Activated CD4-positive, alpha-beta memory T cell treated with anti-CD3 and anti-CD28 coated beads for 36 hours (primary cell): ENCODE data around the gene KNDC1. TPM values are rescaled to one million over a fixed set of nuclear protein-coding genes. Genes with fewer than 3 reads are reported as not detected.

ENCODE experiments used
- CTCF ChIA-PET: fragments of 350-600 bp; sonication (Branson Sonifier 250); formaldehyde crosslinking; loops from one replicate; lab custom pipeline; 2021; ENCODE audit warnings: antibody characterized with exemption, inconsistent platforms; lab: Charles Lee
- POLR2A ChIA-PET: fragments of 350-600 bp; sonication (Branson Sonifier 250); formaldehyde crosslinking; loops from one replicate; lab custom pipeline; 2021; ENCODE audit warnings: antibody characterized with exemption; lab: Charles Lee
- DNase-seq: peaks from one replicate; pipeline ENCODE4 v3.0.0-alpha.2; 2020
- H3K27ac Mint-ChIP-seq: one replicate; pipeline ENCODE4 v1.8.0; 2021; ENCODE audit warnings: mixed read lengths
- H3K27me3 Mint-ChIP-seq: one replicate; pipeline ENCODE4 v1.8.0; 2021; ENCODE audit warnings: mixed read lengths
- H3K36me3 Mint-ChIP-seq: one replicate; pipeline ENCODE4 v1.8.0; 2021; ENCODE audit warnings: mixed read lengths
- H3K4me1 Mint-ChIP-seq: one replicate; pipeline ENCODE4 v1.8.0; 2021; ENCODE audit warnings: low read depth, mixed read lengths
- H3K4me3 Mint-ChIP-seq: one replicate; pipeline ENCODE4 v1.8.0; 2021; ENCODE audit warnings: mild to moderate bottlenecking, mixed read lengths
- H3K9me3 Mint-ChIP-seq: one replicate; pipeline ENCODE4 v1.8.0; 2021; ENCODE audit warnings: mixed read lengths
- intact Hi-C: fragments of 100-400 bp; cut with micrococcal nuclease; formaldehyde crosslinking; loops from one replicate; pipeline ENCODE4 v1.15.1; 2023
- total RNA-seq, 2 experiments: library from RNA; stranded (reverse); gene quantifications; one replicate each; pipeline ENCODE4 v1.2.3, GENCODE V29; 2021

The KNDC1 gene
- total RNA-seq, 2 experiments from 2014 or later = 0.17 to 0.70 TPM

- ChIA-PET POLR2A (no interaction called here), CTCF (no interaction called here)
- no peak for DNase-seq
- no peaks in the 10 kb centered on the region for H3K27me3 Mint-ChIP-seq
- no peaks in the 10 kb centered on the region for H3K9me3 Mint-ChIP-seq
- intact Hi-C loops = no loop called here
- H3K4me1 Mint-ChIP-seq = no peaks in the 10 kb centered on the region
- no peak overlapping the region for H3K27ac Mint-ChIP-seq
- H3K4me3 Mint-ChIP-seq = no peak overlapping the region
- no peaks in the 10 kb centered on the region for H3K36me3 Mint-ChIP-seq
Observed at GRCh38 chr10:133187091-133187905, 27.3 kb downstream of the KNDC1 start.

GRCh38 chr10:133187906-133188681 lies 28.1 kb downstream of the KNDC1 start:
- no peak for DNase-seq
- H3K27ac Mint-ChIP-seq = no peak overlapping the region
- ChIA-PET POLR2A (no interaction called here), CTCF (no interaction called here)
- intact Hi-C loops = no loop called here
- no peaks in the 10 kb centered on the region for H3K9me3 Mint-ChIP-seq
- no peaks in the 10 kb centered on the region for H3K27me3 Mint-ChIP-seq
- no peaks in the 10 kb centered on the region for H3K36me3 Mint-ChIP-seq
- no peak overlapping the region for H3K4me3 Mint-ChIP-seq
- H3K4me1 Mint-ChIP-seq = no peaks in the 10 kb centered on the region

- intact Hi-C loops = no loop called here
- Mint-ChIP-seq H3K36me3 (no peaks in the 10 kb centered on the region), H3K4me3 (no peak overlapping the region), H3K9me3 (peaks cover 4% of the 10 kb centered on the region), H3K4me1 (no peaks in the 10 kb centered on the region), H3K27ac (no peak overlapping the region), H3K27me3 (no peaks in the 10 kb centered on the region)
- no peak for DNase-seq
- ChIA-PET CTCF (no interaction called here), POLR2A (no interaction called here)
Observed at GRCh38 chr10:133189256-133189655, 29.2 kb downstream of the KNDC1 start.

- no peaks in the 10 kb centered on the region for H3K4me1 Mint-ChIP-seq
- no peak for DNase-seq
- CTCF ChIA-PET = no interaction called here
- H3K27ac Mint-ChIP-seq = no peak overlapping the region
- no peaks in the 10 kb centered on the region for H3K27me3 Mint-ChIP-seq
- H3K36me3 Mint-ChIP-seq = no peaks in the 10 kb centered on the region
- H3K4me3 Mint-ChIP-seq = no peak overlapping the region
- POLR2A ChIA-PET = no interaction called here
- peaks cover 4% of the 10 kb centered on the region for H3K9me3 Mint-ChIP-seq
- intact Hi-C loops = no loop called here
Observed at GRCh38 chr10:133189726-133190125, 29.7 kb downstream of the KNDC1 start.

GRCh38 chr10:133190225-133190624 lies 30.2 kb downstream of the KNDC1 start:
- no peak for DNase-seq
- H3K9me3 Mint-ChIP-seq = peaks cover 4% of the 10 kb centered on the region
- ChIA-PET CTCF (no interaction called here), POLR2A (no interaction called here)
- intact Hi-C loops = no loop called here
- no peak overlapping the region for H3K27ac Mint-ChIP-seq
- no peak overlapping the region for H3K4me3 Mint-ChIP-seq
- H3K27me3 Mint-ChIP-seq = no peaks in the 10 kb centered on the region
- no peaks in the 10 kb centered on the region for H3K4me1 Mint-ChIP-seq
- no peaks in the 10 kb centered on the region for H3K36me3 Mint-ChIP-seq

- Mint-ChIP-seq H3K27ac (no peak overlapping the region), H3K4me1 (no peaks in the 10 kb centered on the region), H3K4me3 (no peak overlapping the region), H3K36me3 (no peaks in the 10 kb centered on the region), H3K27me3 (no peaks in the 10 kb centered on the region), H3K9me3 (peaks cover 4% of the 10 kb centered on the region)
- ChIA-PET POLR2A (no interaction called here), CTCF (no interaction called here)
- intact Hi-C loops = no loop called here
- DNase-seq = no peak
Observed at GRCh38 chr10:133191651-133192050, 31.6 kb downstream of the KNDC1 start.

GRCh38 chr10:133194151-133194550 lies 34.1 kb downstream of the KNDC1 start:
- POLR2A ChIA-PET = no interaction called here
- Mint-ChIP-seq H3K4me3 (no peak overlapping the region), H3K27ac (no peak overlapping the region), H3K36me3 (no peaks in the 10 kb centered on the region), H3K9me3 (peaks cover 4% of the 10 kb centered on the region), H3K4me1 (no peaks in the 10 kb centered on the region), H3K27me3 (no peaks in the 10 kb centered on the region)
- intact Hi-C loops = no loop called here
- CTCF ChIA-PET = no interaction called here
- no peak for DNase-seq

- Mint-ChIP-seq H3K27me3 (no peaks in the 10 kb centered on the region), H3K36me3 (no peaks in the 10 kb centered on the region), H3K9me3 (peaks cover 4% of the 10 kb centered on the region), H3K4me1 (no peaks in the 10 kb centered on the region), H3K27ac (no peak overlapping the region), H3K4me3 (no peak overlapping the region)
- intact Hi-C loops = no loop called here
- DNase-seq = no peak
- CTCF ChIA-PET = no interaction called here
- POLR2A ChIA-PET = no interaction called here
Observed at GRCh38 chr10:133195096-133195495, 35.1 kb downstream of the KNDC1 start.

- Mint-ChIP-seq H3K9me3 (peaks cover 4% of the 10 kb centered on the region), H3K4me3 (no peak overlapping the region), H3K4me1 (no peaks in the 10 kb centered on the region), H3K36me3 (no peaks in the 10 kb centered on the region), H3K27me3 (no peaks in the 10 kb centered on the region), H3K27ac (no peak overlapping the region)
- CTCF ChIA-PET = no interaction called here
- intact Hi-C loops = no loop called here
- DNase-seq = no peak
- POLR2A ChIA-PET = no interaction called here
Observed at GRCh38 chr10:133195611-133196010, 35.6 kb downstream of the KNDC1 start.

- no peaks in the 10 kb centered on the region for H3K36me3 Mint-ChIP-seq
- intact Hi-C loops = no loop called here
- no peak overlapping the region for H3K4me3 Mint-ChIP-seq
- ChIA-PET POLR2A (no interaction called here), CTCF (no interaction called here)
- no peak overlapping the region for H3K27ac Mint-ChIP-seq
- peaks cover 4% of the 10 kb centered on the region for H3K9me3 Mint-ChIP-seq
- no peak for DNase-seq
- H3K27me3 Mint-ChIP-seq = no peaks in the 10 kb centered on the region
- no peaks in the 10 kb centered on the region for H3K4me1 Mint-ChIP-seq
Observed at GRCh38 chr10:133196221-133196915, 36.3 kb downstream of the KNDC1 start.

- intact Hi-C loops = no loop called here
- POLR2A ChIA-PET = no interaction called here
- Mint-ChIP-seq H3K9me3 (peaks cover 4% of the 10 kb centered on the region), H3K27ac (no peak overlapping the region), H3K36me3 (no peaks in the 10 kb centered on the region), H3K4me3 (no peak overlapping the region), H3K27me3 (no peaks in the 10 kb centered on the region), H3K4me1 (no peaks in the 10 kb centered on the region)
- DNase-seq = no peak
- CTCF ChIA-PET = no interaction called here
Observed at GRCh38 chr10:133196936-133197758, 37.1 kb downstream of the KNDC1 start.

GRCh38 chr10:133197786-133198185 lies 37.8 kb downstream of the KNDC1 start:
- intact Hi-C loops = no loop called here
- Mint-ChIP-seq H3K27me3 (no peaks in the 10 kb centered on the region), H3K4me1 (no peaks in the 10 kb centered on the region), H3K4me3 (no peak overlapping the region), H3K27ac (no peak overlapping the region), H3K36me3 (no peaks in the 10 kb centered on the region), H3K9me3 (peaks cover 4% of the 10 kb centered on the region)
- POLR2A ChIA-PET = no interaction called here
- CTCF ChIA-PET = no interaction called here
- no peak for DNase-seq
